Lower lobe of right lung (tissue), 2 donors: ENCODE measurements around the gene MICOS13. TPM values are rescaled to one million over a fixed set of nuclear protein-coding genes. Genes with fewer than 3 reads are reported as not detected.
A peak's percentile ranks its signal among the peaks of the same experiment; 100 is the strongest.

ENCODE experiments used
- ATAC-seq, 2 donors: fragments of 200-7000 bp; cut with Tn5 transposase; one replicate each; pipeline ENCODE4 v1.9.1; 2020 to 2022; ENCODE audit warnings: mild to moderate bottlenecking in 2 of 2, moderate library complexity in 2 of 2
- DNase-seq: peaks from one replicate; pipeline ENCODE4 v3.0.0-alpha.2; 2020
- H3K27ac ChIP-seq: fragments of 200-600 bp; one replicate; pipeline ENCODE4 v1.8.0; 2022
- H3K27me3 ChIP-seq: fragments of 200-600 bp; one replicate; pipeline ENCODE4 v1.8.0; 2022; ENCODE audit warnings: low read depth
- H3K36me3 ChIP-seq: fragments of 200-600 bp; one replicate; pipeline ENCODE4 v1.8.0; 2022; ENCODE audit warnings: mild to moderate bottlenecking
- H3K4me1 ChIP-seq: fragments of 200-600 bp; one replicate; pipeline ENCODE4 v1.8.0; 2022
- H3K4me3 ChIP-seq: fragments of 200-600 bp; one replicate; pipeline ENCODE4 v1.8.0; 2022; ENCODE audit warnings: mild to moderate bottlenecking
- H3K9me3 ChIP-seq: fragments of 200-600 bp; one replicate; pipeline ENCODE4 v1.8.0; 2022
- intact Hi-C: fragments of 100-400 bp; cut with DNase I; formaldehyde crosslinking; loops from one replicate; pipeline ENCODE4 v1.11.0; 2022
- total RNA-seq: library from RNA; stranded (reverse); fragmentation: NEBNext Ultra II Directional; extraction: Animal tissue kit (Norgen Biotek cat#: 25700); gene quantifications from one replicate; pipeline ENCODE4 v1.2.1, GENCODE V29; 2021
- TF ChIP-seq, protein P1 (sequence below): fragments of 200-600 bp; IDR thresholded peaks from one replicate; pipeline ENCODE4 v1.8.0; 2022; ENCODE audit warnings: antibody characterized with exemption, mild to moderate bottlenecking
- donor health status: DM: no; HTN: yes; CAD: no; lungs with severe emphysema.

The MICOS13 gene
- total RNA-seq, 1 donor from 2014 or later = 42.7 TPM

DNA sequence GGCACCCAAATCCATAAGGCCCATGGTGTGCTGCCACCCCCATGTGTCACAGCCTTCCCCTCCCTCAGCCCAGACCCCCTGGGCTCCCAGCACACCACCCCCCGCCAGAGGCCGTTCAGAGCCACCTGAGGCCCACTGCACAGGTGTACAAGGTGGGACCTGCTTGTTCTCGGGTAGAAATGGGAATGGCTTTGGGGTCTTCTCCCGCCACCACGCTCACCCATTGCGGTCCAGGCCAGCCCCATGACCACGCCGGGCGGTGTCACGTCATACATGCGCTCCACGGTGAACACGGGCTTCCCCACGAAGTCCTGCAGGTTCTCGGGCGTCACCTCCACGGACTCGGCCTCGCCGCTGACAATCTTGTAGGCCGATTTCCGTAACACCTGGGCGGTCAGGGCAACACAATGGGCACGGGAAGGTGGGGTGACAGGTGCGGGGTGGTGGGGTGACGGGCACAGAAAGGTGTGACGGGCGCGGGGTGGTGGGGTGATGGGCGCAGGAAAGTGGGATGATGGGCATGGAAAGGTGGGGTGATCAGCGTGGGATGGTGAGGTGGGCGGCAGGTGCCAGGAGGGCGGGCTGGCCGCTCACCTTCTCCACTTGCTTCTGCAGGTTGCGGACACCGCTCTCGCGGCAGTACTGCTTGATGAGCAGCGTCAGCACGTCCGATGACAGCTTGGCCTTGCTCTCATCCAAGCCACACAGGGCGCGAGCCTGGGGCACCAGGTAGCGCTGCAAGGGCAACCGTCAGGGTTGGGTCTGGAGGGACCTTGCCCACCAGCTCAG lies 14.0 kb upstream of the MICOS13 start:
- H3K36me3 ChIP-seq = peaks cover 76% of the 10 kb centered on the region
- TF ChIP-seq, protein P1, sequence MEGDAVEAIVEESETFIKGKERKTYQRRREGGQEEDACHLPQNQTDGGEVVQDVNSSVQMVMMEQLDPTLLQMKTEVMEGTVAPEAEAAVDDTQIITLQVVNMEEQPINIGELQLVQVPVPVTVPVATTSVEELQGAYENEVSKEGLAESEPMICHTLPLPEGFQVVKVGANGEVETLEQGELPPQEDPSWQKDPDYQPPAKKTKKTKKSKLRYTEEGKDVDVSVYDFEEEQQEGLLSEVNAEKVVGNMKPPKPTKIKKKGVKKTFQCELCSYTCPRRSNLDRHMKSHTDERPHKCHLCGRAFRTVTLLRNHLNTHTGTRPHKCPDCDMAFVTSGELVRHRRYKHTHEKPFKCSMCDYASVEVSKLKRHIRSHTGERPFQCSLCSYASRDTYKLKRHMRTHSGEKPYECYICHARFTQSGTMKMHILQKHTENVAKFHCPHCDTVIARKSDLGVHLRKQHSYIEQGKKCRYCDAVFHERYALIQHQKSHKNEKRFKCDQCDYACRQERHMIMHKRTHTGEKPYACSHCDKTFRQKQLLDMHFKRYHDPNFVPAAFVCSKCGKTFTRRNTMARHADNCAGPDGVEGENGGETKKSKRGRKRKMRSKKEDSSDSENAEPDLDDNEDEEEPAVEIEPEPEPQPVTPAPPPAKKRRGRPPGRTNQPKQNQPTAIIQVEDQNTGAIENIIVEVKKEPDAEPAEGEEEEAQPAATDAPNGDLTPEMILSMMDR = no peak
- no peaks in the 10 kb centered on the region for H3K27me3 ChIP-seq
- H3K27ac ChIP-seq = no peak overlapping the region
- no peak overlapping the region for H3K4me3 ChIP-seq
- H3K9me3 ChIP-seq = no peaks in the 10 kb centered on the region
- DNase-seq (no peak), ATAC-seq (no peak)
- peaks cover 17% of the 10 kb centered on the region for H3K4me1 ChIP-seq
- intact Hi-C loops = no loop called here

DNA sequence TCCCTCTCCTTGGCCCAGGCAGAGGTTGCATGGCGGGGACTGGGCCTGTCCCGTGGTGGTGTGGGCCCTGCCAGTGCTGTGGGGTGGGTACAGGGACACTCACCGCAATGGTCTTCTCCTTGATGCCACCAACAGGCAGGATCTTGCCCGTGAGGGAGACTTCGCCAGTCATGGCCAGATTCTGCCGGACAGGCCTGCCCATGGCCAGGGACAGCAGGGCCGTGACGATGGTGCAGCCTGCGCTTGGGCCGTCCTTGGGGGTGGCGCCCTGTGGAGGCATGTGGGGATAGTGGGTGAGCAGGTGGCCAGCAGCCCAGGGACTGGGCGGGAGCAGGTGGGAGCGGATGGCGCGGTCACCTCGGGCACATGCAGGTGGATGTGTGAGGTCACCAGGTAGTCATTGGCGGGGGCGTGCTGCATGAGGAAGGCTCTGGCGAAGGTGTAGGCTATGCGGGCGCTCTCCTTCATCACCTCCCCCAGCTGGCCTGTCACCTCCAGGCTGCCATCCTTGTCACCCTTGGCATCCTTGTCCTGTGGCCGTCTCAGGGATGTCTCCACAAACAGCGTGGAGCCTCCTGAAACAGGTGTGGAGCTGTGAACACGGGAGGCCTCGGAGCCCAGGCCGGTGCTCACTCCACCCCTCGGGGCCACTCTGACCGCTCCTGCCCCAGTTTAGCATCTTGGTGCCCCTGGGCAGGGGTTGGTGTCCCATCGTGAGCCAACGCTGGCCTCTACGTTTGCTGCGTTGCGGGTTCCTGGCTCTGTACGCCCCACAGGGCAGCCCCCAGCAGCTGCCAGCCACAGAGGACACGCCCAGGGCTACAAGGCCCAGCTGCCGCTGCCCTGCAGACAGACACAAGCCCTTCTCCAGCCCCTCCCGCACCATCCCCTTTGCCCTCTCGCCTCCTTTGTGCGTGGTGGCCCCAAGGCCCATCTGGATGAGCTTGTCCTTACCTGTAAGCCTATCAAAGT lies 13.2 kb upstream of the MICOS13 start:
- ATAC-seq (no peak), DNase-seq (peak; percentile 44)
- Histone ChIP-seq H3K27me3 (no peaks in the 10 kb centered on the region), H3K27ac (no peak overlapping the region), H3K4me3 (no peak overlapping the region), H3K36me3 (peaks cover 67% of the 10 kb centered on the region), H3K4me1 (peaks cover 17% of the 10 kb centered on the region), H3K9me3 (no peaks in the 10 kb centered on the region)
- intact Hi-C loops = no loop called here
- TF ChIP-seq, protein P1 = no peak

DNA sequence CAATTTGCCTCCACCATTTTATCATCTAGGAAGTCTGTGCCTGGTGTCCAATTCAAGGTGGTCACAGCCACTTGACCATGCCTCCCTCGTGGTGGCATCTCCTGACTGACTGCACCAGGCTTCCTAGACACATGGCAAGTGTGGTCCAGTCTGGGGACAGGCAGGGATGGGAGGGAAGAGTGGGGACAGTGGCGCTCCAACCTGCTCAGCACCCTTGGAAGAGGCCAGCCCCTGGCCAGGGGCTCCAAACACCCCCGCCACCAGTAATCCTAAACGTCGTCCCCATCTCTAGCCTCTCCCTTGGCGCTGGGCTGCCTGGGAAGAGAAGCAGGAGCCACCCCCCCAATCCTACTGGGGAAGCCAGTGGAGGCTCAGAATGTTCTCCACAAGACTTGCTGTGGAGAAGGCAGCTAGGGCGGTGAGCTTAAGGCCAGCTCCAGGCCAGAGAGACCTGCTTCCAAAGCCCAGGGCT lies 12.4 kb upstream of the MICOS13 start:
- Histone ChIP-seq H3K4me1 (peaks cover 17% of the 10 kb centered on the region), H3K27me3 (no peaks in the 10 kb centered on the region), H3K4me3 (no peak overlapping the region), H3K36me3 (peaks cover 60% of the 10 kb centered on the region), H3K9me3 (no peaks in the 10 kb centered on the region), H3K27ac (no peak overlapping the region)
- ATAC-seq (no peak), DNase-seq (no peak)
- TF ChIP-seq, protein P1 = no peak
- intact Hi-C loops = no loop called here

DNA sequence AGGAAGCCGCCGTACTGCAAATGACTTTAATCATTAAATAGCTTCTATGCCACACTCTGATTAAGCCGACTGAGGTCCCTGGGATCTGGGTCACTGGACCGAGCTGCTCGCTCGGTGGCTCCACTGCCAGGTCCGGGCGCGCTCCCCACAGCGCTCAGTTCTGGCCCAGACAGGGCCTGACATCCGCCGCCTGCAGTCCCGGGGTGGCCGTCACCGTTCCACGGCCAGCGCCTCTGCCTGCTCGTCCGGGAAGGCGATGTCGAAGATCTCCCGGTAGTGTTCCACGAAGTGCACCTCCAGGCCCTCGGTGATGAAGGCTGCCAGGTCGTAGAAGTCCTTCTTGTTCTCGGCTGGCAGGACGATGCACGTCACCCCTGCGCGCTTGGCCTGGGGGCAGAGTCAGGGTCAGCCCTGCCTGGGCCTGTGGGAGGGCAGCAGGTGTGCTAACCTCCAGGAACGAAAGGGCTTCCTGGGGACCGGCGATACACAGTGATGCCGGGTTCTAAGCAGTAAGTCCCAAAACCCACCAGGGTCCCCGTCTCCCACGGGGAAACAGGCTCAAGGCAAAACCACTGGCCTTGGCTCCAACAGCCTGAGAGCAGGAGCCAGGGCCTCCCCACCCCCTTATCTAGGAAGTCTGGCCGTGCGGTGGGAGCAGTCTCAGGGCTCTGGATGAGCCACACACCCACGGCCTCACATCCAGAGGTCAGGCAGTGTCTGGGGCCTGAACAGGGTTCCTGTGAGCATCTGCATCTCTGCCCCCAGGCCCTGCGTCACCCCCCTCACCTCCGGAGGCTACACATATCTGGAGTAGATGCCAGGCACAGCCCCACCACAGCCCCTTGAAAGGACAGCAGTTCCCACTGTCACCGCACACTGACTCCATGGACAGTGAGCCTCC lies 11.8 kb upstream of the MICOS13 start:
- TF ChIP-seq, protein P1 = no peak
- Histone ChIP-seq H3K9me3 (no peaks in the 10 kb centered on the region), H3K27me3 (no peaks in the 10 kb centered on the region), H3K36me3 (peaks cover 57% of the 10 kb centered on the region), H3K27ac (peak overlapping the region; percentile 91), H3K4me3 (peak overlapping the region; percentile 97), H3K4me1 (peaks cover 22% of the 10 kb centered on the region)
- ATAC-seq (no peak), DNase-seq (peak; percentile 46)
- intact Hi-C loops = no loop called here
